ENCODE data around the gene USP3.

DNA sequence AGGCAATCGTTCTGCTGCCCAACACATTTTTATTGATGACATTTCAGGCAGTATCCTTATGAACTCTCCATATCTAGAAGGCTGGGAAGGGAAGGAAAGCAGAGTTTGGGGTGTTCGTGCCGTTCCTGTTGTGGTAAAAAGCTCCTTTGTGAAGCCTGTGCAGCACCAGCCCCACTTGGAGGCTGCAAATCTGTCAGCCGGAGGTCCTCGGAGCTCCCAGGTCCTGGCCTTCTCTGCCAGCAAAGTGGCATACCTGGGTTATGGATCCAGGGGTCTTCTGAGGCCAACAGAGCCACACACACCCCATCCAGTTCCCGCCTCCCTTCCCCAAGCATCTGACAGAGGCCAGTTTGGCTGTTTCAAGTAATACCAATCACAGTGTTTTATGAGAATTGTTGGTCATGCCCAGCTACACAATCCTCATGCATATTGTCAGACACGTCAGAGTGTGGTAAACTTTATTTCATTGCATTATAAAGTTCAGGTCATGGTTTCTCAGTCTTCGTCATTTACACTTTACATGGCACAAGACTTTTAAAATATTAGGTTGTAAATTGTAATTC is 15.9 kb upstream of the USP3 start:
- TF ChIP-seq TCF3 (IDR thresholded peaks at IDR 0.05; ENCODE audit: borderline replicate concordance, insufficient read depth, low read depth, low read length) = no peak
- no peak for TF ChIP-seq POLR2A (IDR thresholded peaks at IDR 0.05; ENCODE audit: low read depth, low read length)
- TF ChIP-seq, protein P1, sequence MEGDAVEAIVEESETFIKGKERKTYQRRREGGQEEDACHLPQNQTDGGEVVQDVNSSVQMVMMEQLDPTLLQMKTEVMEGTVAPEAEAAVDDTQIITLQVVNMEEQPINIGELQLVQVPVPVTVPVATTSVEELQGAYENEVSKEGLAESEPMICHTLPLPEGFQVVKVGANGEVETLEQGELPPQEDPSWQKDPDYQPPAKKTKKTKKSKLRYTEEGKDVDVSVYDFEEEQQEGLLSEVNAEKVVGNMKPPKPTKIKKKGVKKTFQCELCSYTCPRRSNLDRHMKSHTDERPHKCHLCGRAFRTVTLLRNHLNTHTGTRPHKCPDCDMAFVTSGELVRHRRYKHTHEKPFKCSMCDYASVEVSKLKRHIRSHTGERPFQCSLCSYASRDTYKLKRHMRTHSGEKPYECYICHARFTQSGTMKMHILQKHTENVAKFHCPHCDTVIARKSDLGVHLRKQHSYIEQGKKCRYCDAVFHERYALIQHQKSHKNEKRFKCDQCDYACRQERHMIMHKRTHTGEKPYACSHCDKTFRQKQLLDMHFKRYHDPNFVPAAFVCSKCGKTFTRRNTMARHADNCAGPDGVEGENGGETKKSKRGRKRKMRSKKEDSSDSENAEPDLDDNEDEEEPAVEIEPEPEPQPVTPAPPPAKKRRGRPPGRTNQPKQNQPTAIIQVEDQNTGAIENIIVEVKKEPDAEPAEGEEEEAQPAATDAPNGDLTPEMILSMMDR (IDR thresholded peaks at IDR 0.05 in 2 of 3, conservative IDR thresholded peaks at IDR 0.05 in 1 of 3; ENCODE audit: control insufficient read depth in 2 of 3, extremely low read depth in 1 of 3, insufficient read depth in 1 of 3, low read depth in 3 of 3, low read length in 3 of 3) = no peak
- TF ChIP-seq, protein P2, sequence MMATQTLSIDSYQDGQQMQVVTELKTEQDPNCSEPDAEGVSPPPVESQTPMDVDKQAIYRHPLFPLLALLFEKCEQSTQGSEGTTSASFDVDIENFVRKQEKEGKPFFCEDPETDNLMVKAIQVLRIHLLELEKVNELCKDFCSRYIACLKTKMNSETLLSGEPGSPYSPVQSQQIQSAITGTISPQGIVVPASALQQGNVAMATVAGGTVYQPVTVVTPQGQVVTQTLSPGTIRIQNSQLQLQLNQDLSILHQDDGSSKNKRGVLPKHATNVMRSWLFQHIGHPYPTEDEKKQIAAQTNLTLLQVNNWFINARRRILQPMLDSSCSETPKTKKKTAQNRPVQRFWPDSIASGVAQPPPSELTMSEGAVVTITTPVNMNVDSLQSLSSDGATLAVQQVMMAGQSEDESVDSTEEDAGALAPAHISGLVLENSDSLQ (IDR thresholded peaks at IDR 0.05) = no peak
- no peak for TF ChIP-seq CREB1 (IDR thresholded peaks at IDR 0.05; ENCODE audit: low read depth)
- no peak for TF ChIP-seq ZNF384 (IDR thresholded peaks at IDR 0.05; ENCODE audit: borderline replicate concordance, low read depth, low read length)
- no peak for TF ChIP-seq GABPA (IDR thresholded peaks at IDR 0.05; ENCODE audit: low read depth)
- TF ChIP-seq REST (IDR thresholded peaks at IDR 0.05; ENCODE audit: low read depth, low read length) = no peak
- no peak for TF ChIP-seq NR2C2 (IDR thresholded peaks at IDR 0.05; ENCODE audit: borderline replicate concordance, control insufficient read depth, insufficient read length, low read depth)
- no peak for TF ChIP-seq CHD4 (IDR thresholded peaks at IDR 0.05)
- TF ChIP-seq SIN3A (IDR thresholded peaks at IDR 0.05; ENCODE audit: low read depth, low read length) = no peak
- TF ChIP-seq ZNF592 (IDR thresholded peaks at IDR 0.05) = no peak
- TF ChIP-seq TBL1XR1 (IDR thresholded peaks at IDR 0.05; ENCODE audit: low read depth, low read length) = no peak
